GM12875 (cell line): ENCODE results near the gene AOAH.

Experiments used
- H3K4me3 ChIP-seq: one replicate; pipeline ENCODE4 v1.5.1; 2011; ENCODE audit warnings: low read depth, low read length, control low read depth
- TF ChIP-seq, protein P1 (sequence below): IDR thresholded peaks from 2 replicates; pipeline ENCODE4 v1.5.1; 2011; ENCODE audit warnings: low read depth, mild to moderate bottlenecking, control low read depth, inconsistent platforms, low read length, moderate library complexity, borderline replicate concordance; ENCODE audit not compliant: insufficient read depth

AOAH gene

GRCh38 chr7:36594445-36594844, 129.8 kb downstream of the AOAH start:
- TF ChIP-seq, protein P1, sequence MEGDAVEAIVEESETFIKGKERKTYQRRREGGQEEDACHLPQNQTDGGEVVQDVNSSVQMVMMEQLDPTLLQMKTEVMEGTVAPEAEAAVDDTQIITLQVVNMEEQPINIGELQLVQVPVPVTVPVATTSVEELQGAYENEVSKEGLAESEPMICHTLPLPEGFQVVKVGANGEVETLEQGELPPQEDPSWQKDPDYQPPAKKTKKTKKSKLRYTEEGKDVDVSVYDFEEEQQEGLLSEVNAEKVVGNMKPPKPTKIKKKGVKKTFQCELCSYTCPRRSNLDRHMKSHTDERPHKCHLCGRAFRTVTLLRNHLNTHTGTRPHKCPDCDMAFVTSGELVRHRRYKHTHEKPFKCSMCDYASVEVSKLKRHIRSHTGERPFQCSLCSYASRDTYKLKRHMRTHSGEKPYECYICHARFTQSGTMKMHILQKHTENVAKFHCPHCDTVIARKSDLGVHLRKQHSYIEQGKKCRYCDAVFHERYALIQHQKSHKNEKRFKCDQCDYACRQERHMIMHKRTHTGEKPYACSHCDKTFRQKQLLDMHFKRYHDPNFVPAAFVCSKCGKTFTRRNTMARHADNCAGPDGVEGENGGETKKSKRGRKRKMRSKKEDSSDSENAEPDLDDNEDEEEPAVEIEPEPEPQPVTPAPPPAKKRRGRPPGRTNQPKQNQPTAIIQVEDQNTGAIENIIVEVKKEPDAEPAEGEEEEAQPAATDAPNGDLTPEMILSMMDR, result no peak
- no peak overlapping the region for H3K4me3 ChIP-seq

- H3K4me3 ChIP-seq, result no peak overlapping the region
- TF ChIP-seq, protein P1, result no peak
Observed at GRCh38 chr7:36591636-36592035, 132.7 kb downstream of the AOAH start.

GRCh38 chr7:36589391-36589790, 134.9 kb downstream of the AOAH start:
- TF ChIP-seq, protein P1, result no peak
- no peak overlapping the region for H3K4me3 ChIP-seq

DNA sequence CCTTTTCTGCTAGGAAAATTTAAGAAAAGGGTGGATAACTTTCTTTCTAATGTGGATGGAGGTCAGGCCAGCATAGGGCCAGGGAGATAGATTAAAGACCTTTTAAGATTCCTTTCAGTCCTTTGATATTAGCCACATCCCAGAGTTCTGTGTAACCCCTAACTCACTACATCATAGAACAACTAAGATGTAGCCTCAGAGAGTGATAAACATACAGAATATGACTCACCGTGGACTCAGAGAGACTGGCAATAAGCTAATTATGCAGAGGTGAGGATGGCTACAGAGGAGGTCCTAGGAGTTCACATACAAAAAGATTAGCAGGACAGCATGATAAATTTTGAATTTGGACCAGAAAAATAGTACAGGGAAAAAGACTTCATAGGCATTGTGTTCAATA, 141.0 kb downstream of the AOAH start:
- TF ChIP-seq, protein P1, result no peak

GRCh38 chr7:36575832-36576231, 148.5 kb downstream of the AOAH start:
- TF ChIP-seq, protein P1, result no peak
- H3K4me3 ChIP-seq, result no peak overlapping the region

More for the DNA sequence above, 141.0 kb downstream of the AOAH start:
- H3K4me3 ChIP-seq, result no peak overlapping the region

- TF ChIP-seq, protein P1, result no peak
Observed at GRCh38 chr7:36573066-36573465, 151.2 kb downstream of the AOAH start.

GRCh38 chr7:36571190-36571560, 153.1 kb downstream of the AOAH start:
- TF ChIP-seq, protein P1, result no peak
- H3K4me3 ChIP-seq, result no peak overlapping the region

More at GRCh38 chr7:36573066-36573465, 151.2 kb downstream of the AOAH start:
- no peak overlapping the region for H3K4me3 ChIP-seq
